GM18868 (cell line): Measurements from ENCODE around the gene CAPN15.

Experiments used
- ATAC-seq: cut with Tn5 transposase; IDR thresholded peaks from one replicate; pipeline ENCODE4 v1.9.1; 2021; ENCODE audit warnings: mild to moderate bottlenecking, moderate library complexity; ENCODE audit not compliant: unreplicated experiment

Gene CAPN15

DNA sequence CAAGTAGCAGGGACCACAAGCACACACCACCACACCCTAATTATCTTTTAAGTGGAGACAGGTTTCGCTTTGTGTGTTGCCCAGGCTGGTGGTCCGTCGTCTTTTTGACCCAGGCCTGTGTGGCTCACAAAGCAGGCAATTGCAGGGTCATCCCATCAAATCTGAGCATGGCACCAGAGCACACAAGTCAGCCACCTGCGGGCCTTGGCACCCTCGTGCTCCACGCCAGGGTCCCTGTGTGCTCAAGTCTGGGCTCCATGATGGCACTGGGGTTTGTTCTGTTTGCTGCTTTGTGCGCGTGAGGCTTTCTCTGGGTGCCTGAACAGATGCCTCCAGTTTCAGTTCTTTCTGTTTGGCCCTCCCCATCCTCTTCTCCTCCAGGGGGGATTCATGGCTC lies 2.4 kb upstream of the CAPN15 start:
- no peak for ATAC-seq

DNA sequence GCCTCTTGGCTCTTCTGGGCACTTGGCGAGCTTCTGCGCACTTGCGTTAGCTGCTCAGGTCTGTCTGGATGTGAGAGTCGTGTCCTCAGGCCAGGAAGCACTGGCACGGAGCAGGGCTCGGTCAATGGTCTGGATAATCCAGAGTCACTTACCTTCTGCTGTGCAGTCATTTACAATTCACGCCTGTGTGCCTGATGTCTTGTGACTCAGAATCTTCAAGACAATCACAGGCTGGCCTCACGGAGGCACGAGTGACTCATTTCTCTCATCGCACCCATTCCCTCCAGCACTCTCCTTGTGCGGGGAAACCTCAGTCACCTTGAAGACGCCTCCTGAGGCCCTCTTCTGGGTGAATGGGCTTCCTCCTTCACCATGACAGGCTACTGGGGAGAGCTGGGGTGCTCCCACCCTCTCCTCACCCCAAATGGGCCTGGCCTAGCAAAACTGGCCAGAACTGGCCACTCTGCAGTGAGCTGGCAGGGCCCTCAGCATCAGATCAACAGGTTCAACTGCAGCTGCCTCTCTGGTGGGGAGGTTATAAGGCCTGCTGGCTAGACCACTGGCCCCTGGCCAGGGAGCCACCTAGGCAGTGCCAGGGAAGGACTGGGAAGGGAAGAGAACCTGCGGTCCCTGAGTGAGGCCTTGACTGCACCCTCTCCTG lies 1.9 kb upstream of the CAPN15 start:
- ATAC-seq = no peak

DNA sequence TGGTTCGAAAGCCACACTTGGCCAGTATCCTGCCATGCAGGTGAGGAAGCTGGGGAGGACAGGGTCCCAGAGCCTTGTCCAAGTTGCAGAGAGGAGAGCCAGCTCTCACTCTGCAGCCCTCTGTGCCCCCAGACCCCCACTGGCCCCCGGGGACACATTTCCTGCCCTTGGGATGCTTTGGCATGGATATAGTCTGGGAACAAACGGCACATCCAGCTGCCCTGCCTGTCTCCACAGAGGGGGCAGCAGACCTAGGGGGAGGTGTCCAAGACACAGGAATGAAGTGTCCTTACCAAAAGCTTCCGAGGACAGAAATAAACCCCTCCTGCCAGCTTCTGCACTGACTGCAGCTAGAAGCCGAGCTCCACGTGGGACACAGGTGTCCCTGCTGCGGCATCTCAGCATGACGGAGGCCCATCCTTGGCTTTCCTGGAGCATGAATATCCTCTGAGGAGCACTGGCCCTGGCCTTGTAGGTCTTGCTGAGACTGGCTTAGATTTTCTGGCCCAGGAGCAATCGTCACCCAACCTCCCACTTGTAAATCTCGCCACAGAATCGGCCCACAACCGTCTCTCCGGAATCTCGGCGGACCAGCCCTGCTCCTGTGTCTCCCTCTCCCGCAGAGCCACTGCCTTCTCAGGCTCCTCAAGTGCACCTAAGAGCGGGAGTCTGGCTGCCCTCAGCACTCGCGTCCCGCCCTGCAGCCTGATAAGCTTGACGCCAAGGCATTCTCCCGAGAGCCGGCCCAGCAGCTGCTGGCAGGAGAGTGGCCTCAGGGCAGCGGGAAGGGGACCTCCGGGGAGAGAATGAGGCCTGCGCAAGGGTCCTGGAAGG lies 1.1 kb upstream of the CAPN15 start:
- ATAC-seq = no peak

- ATAC-seq = peak; percentile 10
Observed at GRCh38 chr16:528111-529011, 849 bp downstream of the CAPN15 start.

DNA sequence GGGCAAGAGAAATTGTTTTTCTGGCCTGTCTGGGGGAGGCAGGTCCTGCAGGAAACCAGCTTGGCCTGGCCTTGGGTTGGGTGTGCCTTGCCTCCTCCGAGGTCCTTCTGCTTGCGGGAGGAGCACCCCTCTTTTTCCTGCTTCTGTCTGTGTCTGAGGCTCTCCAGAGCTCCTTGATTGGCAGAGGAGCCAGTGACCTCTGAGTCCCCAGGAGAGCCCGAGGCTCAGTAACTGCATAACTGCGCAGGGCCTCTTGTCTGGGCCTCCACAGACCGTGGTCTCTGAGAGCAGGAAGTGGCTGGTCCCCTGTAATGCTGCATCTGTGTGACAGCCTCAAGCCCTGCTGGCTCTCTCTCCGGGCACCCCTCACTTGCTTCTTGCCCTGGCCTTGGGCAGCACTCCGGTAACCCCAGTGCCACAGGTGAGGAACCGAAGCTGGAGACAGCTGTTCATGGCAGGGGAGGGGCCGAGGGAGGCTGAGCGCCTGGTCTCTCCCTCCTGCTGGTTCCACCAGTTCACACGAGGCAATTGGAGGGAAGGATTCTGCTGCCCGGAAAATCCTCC lies 1.6 kb downstream of the CAPN15 start:
- ATAC-seq = no peak

GRCh38 chr16:530111-530817 lies 2.8 kb downstream of the CAPN15 start:
- ATAC-seq = no peak

- ATAC-seq = no peak
Observed at GRCh38 chr16:531494-532125, 4.1 kb downstream of the CAPN15 start.

GRCh38 chr16:533391-534123 lies 6.0 kb downstream of the CAPN15 start:
- ATAC-seq = no peak

GRCh38 chr16:534135-534534 lies 6.6 kb downstream of the CAPN15 start:
- ATAC-seq = no peak

- no peak for ATAC-seq
Observed at GRCh38 chr16:534856-535445, 7.4 kb downstream of the CAPN15 start.

- no peak for ATAC-seq
Observed at GRCh38 chr16:535446-536405, 8.2 kb downstream of the CAPN15 start.

- no peak for ATAC-seq
Observed at GRCh38 chr16:536746-537145, 9.2 kb downstream of the CAPN15 start.

GRCh38 chr16:537415-538335 lies 10.2 kb downstream of the CAPN15 start:
- ATAC-seq = no peak

DNA sequence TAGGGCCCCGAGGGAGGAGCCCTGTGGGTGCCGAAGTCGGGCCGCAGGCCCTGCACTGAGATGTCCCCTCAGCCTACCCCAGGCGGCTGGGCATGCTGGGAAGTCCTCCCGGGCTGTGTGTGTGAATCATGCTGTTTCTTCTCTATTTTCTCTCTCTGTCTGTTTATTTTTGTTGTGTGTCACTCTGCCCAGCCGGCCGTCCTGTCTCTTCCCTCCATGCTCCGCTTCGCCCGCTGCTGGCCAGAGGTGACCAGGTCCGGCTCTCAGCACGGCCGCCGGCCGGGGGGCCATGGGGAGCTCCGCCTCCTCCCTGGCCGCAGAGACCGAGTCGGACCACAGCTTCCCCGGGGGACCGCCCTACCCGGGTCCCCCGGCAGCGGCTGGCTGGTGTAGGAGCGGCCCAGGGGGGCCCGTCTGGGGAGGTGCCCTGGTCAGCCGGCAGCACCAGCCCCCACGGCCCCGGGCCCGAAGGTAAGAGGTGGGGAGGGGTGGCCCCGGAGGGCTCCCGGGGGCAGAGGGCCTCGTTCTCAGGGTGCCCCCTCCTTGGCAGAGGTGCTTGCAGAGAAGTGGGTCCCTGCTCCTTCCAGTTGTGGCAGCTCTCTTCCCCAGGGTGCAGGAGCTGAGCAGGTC lies 12.5 kb downstream of the CAPN15 start:
- no peak for ATAC-seq

- no peak for ATAC-seq
Observed at GRCh38 chr16:540645-541340, 13.3 kb downstream of the CAPN15 start.
